ENCODE results near the gene CBARP.

Gene CBARP

GRCh38 chr19:1243768-1244692, 6.2 kb upstream of the CBARP start:
- DNase-seq: peak in 49 of 51 donors; percentile 33 to 87 (median 76)

DNA sequence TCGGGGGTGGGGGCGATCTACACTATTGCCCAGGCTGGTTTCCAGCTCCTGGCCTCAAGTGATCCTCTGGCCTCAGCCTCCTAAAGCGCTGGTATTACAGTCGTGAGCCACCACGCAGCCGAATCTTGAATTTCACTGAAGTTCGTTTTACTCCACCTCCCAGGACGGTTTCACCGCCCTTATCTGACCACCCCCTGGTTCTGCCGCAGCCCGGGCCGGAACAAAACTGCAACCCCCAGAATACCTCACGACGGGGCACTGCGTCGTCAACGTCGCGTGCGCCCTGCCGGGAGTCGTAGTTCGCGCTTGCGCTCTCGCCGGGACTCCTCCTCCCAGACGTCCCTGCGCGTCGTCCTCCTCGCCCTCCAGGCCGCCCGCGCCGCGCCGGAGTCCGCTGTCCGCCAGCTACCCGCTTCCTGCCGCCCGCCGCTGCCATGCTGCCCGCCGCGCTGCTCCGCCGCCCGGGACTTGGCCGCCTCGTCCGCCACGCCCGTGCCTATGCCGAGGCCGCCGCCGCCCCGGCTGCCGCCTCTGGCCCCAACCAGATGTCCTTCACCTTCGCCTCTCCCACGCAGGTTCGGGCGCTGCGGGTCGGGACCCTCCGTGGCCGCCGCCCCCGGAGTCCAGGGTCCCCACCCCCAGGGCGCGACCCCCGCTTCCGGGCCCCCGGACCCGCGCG, 3.8 kb upstream of the CBARP start, which contains the start of gene ATP5F1D:
Gene ATP5F1D, plus strand, starts transcription at position 335 of the 679 bp plus-strand sequence. Its CDS starts 100 bp downstream, at position 435.
- peak; percentile 38 to 95 (median 88) for DNase-seq

- peak in 1 of 51 donors; percentile 26 for DNase-seq
Measured at GRCh38 chr19:1240925-1241324, 3.1 kb upstream of the CBARP start.

DNA sequence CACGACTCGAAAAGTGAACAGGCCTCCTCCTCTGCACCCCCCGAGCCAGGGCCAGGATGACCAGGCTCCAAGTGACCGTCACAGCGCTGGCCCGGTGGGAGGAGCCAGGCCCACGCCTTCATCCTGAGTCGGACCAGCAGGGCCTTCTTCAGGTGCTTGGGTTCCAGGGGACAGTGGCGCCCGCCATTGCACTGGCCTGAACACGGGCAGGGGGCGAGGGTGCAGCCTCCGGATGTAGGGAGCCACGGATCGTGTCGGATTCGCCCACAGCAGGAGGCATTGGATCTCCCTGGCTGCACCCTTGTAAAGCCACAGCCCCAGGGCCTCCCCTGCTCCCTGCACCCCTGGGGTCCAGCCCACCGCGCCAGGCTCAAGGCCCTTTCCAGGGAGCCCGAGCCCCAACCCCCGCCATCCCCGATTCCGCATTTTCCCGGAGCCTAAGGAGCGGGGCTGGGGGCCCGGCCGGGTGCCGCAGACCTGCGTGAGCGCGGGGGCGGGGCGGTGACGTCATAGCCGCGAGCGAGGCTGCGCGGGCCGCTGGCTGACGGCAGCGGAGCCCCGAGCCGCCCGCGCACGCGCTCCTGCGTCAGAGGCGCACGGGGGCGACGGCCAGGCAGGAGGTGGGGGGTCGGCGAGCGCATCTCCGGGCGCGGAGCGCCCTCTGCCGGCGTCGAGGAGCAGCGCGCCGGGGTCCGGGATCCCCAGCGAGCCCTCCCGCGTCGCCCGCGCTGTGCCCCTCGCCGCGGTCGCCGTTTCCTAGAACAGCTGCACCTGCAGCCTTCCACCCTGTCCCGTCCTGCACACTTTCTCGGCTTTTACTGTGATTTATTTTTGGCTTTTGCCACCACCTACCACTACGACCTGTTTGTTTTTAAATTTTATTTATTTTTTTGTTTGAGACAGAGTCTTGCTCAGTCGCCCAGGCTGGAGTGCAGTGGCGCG, 2.3 kb upstream of the CBARP start:
- DNase-seq: peak; percentile 36 to 96 (median 82)

GRCh38 chr19:1239420-1239795, 1.6 kb upstream of the CBARP start:
- peak in 2 of 51 donors; percentile 47 to 49 for DNase-seq

DNA sequence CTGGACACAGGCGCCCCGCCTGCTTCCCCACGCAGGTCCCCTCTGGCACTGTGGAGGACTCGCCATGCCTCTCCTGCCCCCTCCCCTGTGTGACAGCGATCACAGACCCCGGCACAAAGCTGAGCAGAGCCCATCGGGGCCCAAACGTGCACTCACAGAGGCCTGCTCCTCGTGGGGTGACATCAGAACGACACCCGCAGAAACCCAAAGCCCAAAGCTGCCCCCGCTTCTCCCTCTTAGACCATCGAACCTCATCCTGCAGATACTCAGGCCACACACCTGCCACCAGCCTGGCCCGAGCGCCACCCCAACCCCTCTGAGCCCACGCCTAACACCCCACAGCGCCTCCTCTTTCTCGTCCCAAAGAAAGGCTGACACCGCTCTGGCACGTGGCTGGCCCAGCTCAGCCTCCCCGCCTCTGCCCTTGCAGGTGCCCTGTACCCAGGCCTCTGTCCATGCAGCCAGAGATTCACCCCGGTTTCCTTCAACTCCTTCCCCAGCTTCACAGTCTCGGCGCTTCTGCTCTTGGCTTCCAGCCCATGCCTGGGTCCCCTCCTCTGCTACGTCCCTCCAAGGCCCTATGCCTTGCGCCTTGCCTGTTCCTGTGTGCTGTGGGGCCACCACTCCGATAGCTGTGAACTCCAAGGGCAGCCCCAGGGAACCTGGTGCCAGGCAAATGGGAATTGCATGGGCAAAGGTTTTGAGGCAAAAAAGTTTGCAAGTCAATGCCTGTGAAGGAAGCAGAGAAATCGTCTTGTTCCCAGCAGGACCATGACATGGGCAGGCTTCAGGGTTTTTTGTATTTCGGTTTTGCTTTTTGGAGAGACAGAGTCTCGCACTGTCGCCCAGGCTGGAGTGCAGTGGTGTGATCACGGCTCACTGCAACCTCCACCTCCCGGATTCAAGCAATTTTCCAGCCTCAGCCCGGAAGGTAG, 831 bp upstream of the CBARP start:
- DNase-seq: peak in 5 of 51 donors; percentile 16 to 43 (median 28)

- peak in 27 of 51 donors; percentile 11 to 61 (median 41) for DNase-seq
Measured at GRCh38 chr19:1237027-1237659, 662 bp downstream of the CBARP start.

DNA sequence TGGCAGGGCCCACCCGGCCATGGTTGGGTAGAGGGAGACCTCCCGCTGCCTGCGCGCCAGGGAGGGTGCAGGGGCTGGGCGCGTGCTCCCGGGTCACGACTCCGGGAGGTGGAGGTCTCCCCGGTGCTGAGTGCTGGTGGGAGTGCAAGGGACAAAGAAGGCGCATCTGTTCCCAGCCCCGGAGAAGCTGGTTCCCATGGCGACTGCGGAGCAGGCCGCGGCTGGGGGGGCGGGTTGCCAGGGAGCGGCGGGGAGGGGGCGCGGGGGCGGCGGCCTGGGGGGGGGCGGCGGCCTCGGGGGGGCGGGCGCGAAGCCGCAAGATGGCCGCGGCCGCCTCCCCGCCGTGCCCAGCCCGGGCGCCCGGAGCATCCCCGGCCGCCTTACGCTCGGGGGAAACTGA, 1.2 kb downstream of the CBARP start:
- peak in 20 of 51 donors; percentile 18 to 63 (median 46) for DNase-seq

GRCh38 chr19:1235625-1236538, 1.9 kb downstream of the CBARP start:
- peak in 4 of 51 donors; percentile 20 to 51 (median 42) for DNase-seq

DNA sequence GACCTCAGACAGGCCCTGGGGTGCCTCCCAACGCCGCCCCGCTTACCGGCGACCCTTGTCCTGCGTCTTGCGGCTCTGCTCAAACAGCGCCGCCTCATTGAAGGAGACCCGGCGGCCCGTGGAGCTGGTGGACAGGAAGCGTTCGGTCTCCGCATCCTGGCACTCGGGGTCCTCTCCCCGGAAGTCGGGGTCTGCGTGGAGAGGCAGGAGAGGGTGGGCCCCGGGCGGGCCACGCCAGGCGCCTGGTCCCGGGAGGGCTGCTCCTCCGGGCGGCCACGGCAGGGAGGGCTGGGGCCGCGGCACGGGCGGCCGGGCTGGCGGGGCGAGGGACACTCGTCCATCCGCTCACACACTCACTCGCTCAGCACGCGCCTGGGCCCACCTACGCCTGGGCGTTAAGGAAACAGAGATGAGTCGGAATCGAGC, 2.8 kb downstream of the CBARP start:
- no peak for DNase-seq

DNA sequence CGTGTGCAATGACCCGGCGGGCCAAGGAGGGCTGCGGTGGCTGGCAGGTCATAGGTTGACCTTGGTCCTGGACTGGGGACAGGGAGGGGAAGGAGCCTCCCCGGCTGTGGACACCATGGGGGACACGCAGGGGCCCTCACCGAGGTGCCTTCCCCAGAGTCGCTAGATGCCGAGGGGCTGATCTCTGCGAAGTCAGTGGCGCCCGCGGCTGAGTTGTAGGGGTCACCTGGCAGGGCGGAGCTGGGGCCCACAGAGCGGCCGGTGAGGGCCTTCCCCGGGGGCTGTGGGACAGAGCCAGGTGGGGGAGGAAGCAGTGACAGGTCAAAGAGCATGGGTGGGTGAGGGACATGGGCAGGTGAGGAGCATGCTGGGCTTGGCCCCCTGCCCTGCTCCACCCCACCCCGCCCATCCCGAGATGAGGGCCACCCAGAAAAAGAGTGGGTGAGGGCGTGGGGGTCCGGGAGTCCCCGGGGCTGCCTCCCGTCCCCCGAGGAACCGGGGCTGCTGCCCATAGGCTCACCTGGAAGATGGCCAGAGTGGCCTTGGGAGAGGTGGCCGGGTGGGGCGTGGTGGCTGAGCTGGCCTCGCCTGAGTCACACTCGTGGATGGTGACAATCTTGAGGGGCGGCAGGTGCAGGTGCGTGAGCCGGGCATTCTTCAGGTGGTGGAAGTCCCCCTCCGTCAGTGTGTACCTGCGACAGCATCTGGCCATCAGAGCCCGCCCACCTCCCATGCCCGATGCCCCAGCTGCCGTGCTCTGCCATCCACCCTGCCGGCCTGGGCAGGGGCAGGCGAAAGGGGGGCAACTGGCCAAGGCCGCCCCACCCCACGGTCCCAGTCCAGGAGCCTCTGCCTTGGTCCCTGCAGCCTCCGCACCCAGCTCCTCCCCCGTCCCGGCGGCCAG, 3.5 kb downstream of the CBARP start:
- no peak for DNase-seq

DNA sequence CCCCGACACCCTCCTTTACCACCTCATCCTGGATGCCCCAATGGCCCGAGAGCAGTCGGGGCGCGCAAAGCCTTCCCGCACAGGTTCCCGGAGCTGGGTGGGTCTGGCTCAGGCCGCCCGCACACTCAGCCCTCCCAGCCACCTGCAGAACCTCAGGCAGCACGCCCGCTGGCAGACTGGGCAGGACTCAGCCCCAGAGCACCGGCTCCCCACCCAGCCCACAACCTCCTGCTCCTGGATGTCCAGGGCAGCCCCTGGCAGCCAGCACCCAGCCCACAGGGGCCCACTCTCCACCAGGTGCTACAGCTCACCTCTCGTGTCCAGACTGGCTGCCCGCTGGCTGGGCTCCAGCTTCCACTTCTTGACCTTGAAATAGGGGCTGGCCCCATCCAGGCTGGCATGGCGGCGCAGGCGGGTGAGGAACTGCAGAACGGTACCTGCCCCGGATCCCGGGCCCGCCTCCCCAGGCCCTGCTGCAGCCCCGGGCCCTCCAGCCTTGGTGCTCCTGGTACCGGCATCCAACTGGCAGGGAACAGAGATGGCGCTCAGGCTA, 4.6 kb downstream of the CBARP start:
- DNase-seq: no peak

GRCh38 chr19:1232652-1233072, 5.1 kb downstream of the CBARP start:
- DNase-seq: no peak

DNA sequence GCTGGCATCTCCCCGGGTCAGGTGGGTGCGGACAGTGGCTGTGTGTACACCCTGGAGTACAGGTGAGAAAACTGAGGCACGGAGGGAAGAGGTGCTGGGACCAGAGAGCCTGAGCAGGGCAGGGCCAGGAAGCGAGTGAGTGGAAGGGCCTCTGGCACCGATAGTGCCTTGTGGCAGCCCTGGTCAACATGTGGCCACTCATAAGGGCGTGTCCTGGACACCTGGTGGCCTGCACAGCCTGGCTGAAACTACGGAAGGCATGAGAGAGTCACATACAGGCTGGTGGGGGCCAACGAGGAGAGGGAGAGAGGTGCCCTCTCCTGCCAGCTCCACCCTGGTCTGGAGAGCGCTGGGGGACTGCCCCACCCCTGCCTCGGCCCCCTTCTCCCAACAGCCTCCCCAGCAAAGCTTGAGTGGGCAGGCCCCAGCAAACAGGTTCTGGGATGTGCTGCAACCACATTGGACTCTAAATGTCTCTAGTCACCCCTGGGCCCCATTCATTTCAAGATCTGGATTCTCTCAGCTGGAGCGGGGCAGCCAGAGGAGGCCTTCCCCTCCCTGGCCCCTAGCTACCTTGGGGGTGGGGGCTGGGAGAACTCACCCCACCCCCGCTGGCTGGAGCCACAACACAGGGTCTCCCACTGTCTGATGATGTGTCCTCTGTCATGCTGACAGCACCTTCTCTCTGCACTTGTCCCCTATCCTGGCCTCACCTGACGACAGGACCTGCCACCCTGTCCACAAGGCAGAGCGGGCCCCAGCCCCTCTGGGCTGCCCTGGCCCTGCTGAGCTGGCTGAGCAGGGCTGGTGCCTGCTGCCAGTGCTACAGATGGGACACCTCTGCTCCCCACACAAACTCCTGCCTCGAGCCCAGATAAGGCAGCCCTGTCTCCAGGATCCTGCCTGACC, 5.8 kb downstream of the CBARP start:
- DNase-seq: no peak

GRCh38 chr19:1230783-1231489, 6.9 kb downstream of the CBARP start:
- DNase-seq: no peak
